H1 (cell line): ENCODE measurements around the gene RGR.

ENCODE experiments used
- CREB1 ChIP-seq: IDR thresholded peaks from 2 replicates; pipeline ENCODE4 v1.6.1; 2012; ENCODE audit warnings: inconsistent platforms
- EZH2 ChIP-seq: fragments of 200-600 bp; sonication (generic); IDR thresholded peaks from 2 replicates; pipeline ENCODE4 v1.7.1; 2012; ENCODE audit warnings: low read depth, mild to moderate bottlenecking, moderate library complexity, low read length, inconsistent platforms; ENCODE audit not compliant: severe bottlenecking
- GTF2F1 ChIP-seq: IDR thresholded peaks from 2 replicates; pipeline ENCODE4 v1.6.1; 2012; ENCODE audit warnings: low read depth, low read length, improper control_type of control experiment, borderline replicate concordance
- HDAC2 ChIP-seq, 2 experiments: fragments of 300-600 bp in 1 of 2; sonication (generic) in 1 of 2; IDR thresholded peaks; 2 replicates each; pipeline ENCODE4 v1.6.1; 2011 to 2012; ENCODE audit warnings: low read depth in 2 of 2, low read length in 2 of 2, mild to moderate bottlenecking in 2 of 2, moderate library complexity in 2 of 2, borderline replicate concordance in 1 of 2, inconsistent platforms in 1 of 2
- JUN ChIP-seq: IDR thresholded peaks from 2 replicates; pipeline ENCODE4 v1.6.1; 2011; ENCODE audit warnings: low read depth, mild to moderate bottlenecking, improper control_type of control experiment, low read length
- JUND ChIP-seq: IDR thresholded peaks from 2 replicates; pipeline ENCODE4 v1.6.1; 2011; ENCODE audit warnings: mild to moderate bottlenecking, improper control_type of control experiment, low read length
- POLR2A ChIP-seq, 2 experiments: IDR thresholded peaks; 1 replicate in 1 of 2; 2 replicates in 1 of 2; pipeline ENCODE4 v1.6.1; 2011; ENCODE audit warnings: low read depth in 2 of 2, low read length in 2 of 2, mild to moderate bottlenecking in 2 of 2; ENCODE audit errors: control extremely low read depth in 1 of 2
- RXRA ChIP-seq: IDR thresholded peaks from 2 replicates; pipeline ENCODE4 v1.6.1; 2011; ENCODE audit warnings: low read depth, mild to moderate bottlenecking, low read length, moderate library complexity; ENCODE audit not compliant: insufficient read depth
- SP1 ChIP-seq: IDR thresholded peaks from 2 replicates; pipeline ENCODE4 v1.6.1; 2011; ENCODE audit warnings: low read depth, low read length
- TF ChIP-seq, protein P1 (sequence below), 3 experiments: IDR thresholded peaks; 1 replicate in 2 of 3; 2 replicates in 1 of 3; pipeline versions ENCODE4 v1.5.1 to v1.6.1; 2011; ENCODE audit warnings: low read length in 3 of 3, mild to moderate bottlenecking in 3 of 3, inconsistent platforms in 2 of 3, low read depth in 1 of 3, moderate library complexity in 1 of 3; ENCODE audit not compliant: insufficient read depth in 1 of 3; ENCODE audit errors: control extremely low read depth in 1 of 3

- TF ChIP-seq HDAC2 (IDR thresholded peaks at IDR 0.05; ENCODE audit: borderline replicate concordance in 1 of 2, low read depth in 2 of 2, low read length in 2 of 2) = no peak
- no peak for TF ChIP-seq SP1
- TF ChIP-seq, protein P1, sequence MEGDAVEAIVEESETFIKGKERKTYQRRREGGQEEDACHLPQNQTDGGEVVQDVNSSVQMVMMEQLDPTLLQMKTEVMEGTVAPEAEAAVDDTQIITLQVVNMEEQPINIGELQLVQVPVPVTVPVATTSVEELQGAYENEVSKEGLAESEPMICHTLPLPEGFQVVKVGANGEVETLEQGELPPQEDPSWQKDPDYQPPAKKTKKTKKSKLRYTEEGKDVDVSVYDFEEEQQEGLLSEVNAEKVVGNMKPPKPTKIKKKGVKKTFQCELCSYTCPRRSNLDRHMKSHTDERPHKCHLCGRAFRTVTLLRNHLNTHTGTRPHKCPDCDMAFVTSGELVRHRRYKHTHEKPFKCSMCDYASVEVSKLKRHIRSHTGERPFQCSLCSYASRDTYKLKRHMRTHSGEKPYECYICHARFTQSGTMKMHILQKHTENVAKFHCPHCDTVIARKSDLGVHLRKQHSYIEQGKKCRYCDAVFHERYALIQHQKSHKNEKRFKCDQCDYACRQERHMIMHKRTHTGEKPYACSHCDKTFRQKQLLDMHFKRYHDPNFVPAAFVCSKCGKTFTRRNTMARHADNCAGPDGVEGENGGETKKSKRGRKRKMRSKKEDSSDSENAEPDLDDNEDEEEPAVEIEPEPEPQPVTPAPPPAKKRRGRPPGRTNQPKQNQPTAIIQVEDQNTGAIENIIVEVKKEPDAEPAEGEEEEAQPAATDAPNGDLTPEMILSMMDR (IDR thresholded peaks at IDR 0.05; ENCODE audit: control extremely low read depth in 1 of 3, insufficient read depth in 1 of 3, low read depth in 1 of 3, low read length in 3 of 3) = peak; percentile 79 to 91 (median 90)
- no peak for TF ChIP-seq EZH2
- TF ChIP-seq POLR2A (IDR thresholded peaks at IDR 0.05; ENCODE audit: control extremely low read depth in 1 of 2, low read depth in 2 of 2, low read length in 2 of 2) = no peak
- TF ChIP-seq JUND = peak; percentile 73
- TF ChIP-seq GTF2F1 = no peak
- TF ChIP-seq JUN = no peak
- TF ChIP-seq RXRA = no peak
- no peak for TF ChIP-seq CREB1
Observed at GRCh38 chr10:84214612-84215235, 30.1 kb upstream of the RGR start.
